Karpas-422 (cell line): ENCODE data around the gene UBE2B. TPM values are rescaled to one million over a fixed set of nuclear protein-coding genes. Genes with fewer than 3 reads are reported as not detected.
A peak's percentile ranks its signal among the peaks of the same experiment; 100 is the strongest.

Experiments used
- DNase-seq: peaks from one replicate; pipeline ENCODE4 v3.0.0-alpha.2; 2015
- H2AFZ ChIP-seq: fragments of 200-600 bp; sonication (generic); 2 replicates; pipeline ENCODE4 v1.6.1; 2014; ENCODE audit warnings: antibody characterized with exemption, low read length, mixed read lengths
- H3K27ac ChIP-seq: fragments of 200-600 bp; sonication (generic); 2 replicates; pipeline ENCODE4 v1.5.1; 2014; ENCODE audit warnings: mild to moderate bottlenecking, low read length, moderate library complexity
- H3K27me3 ChIP-seq: fragments of 200-600 bp; sonication (generic); 2 replicates; pipeline ENCODE4 v1.6.1; 2014; ENCODE audit warnings: low read length, mixed read lengths
- H3K36me3 ChIP-seq: fragments of 200-600 bp; sonication (generic); 2 replicates; pipeline ENCODE4 v1.6.1; 2014; ENCODE audit warnings: low read length, mixed read lengths; ENCODE audit not compliant: insufficient read depth
- H3K4me1 ChIP-seq: fragments of 200-600 bp; sonication (generic); 2 replicates; pipeline ENCODE4 v1.6.1; 2014; ENCODE audit warnings: mild to moderate bottlenecking, low read length, mixed read lengths
- H3K4me2 ChIP-seq: fragments of 200-600 bp; sonication (generic); 2 replicates; pipeline ENCODE4 v1.6.1; 2014; ENCODE audit warnings: low read length, low read depth, mild to moderate bottlenecking; ENCODE audit not compliant: poor library complexity, severe bottlenecking
- H3K4me3 ChIP-seq: fragments of 200-600 bp; sonication (generic); 2 replicates; pipeline ENCODE4 v1.5.1; 2014; ENCODE audit warnings: mild to moderate bottlenecking, antibody characterized with exemption, low read length, mixed read lengths
- H3K79me2 ChIP-seq: fragments of 200-600 bp; sonication (generic); 2 replicates; pipeline ENCODE4 v1.6.1; 2014; ENCODE audit warnings: mild to moderate bottlenecking, low read length, mixed read lengths
- H3K9ac ChIP-seq: fragments of 200-600 bp; sonication (generic); 2 replicates; pipeline ENCODE4 v1.6.0; 2014; ENCODE audit warnings: low read length
- H3K9me2 ChIP-seq: fragments of 200-600 bp; sonication (generic), shearing (Covaris generic); replicated peaks from 2 replicates; pipeline ENCODE4 v1.6.0; 2014; ENCODE audit warnings: mild to moderate bottlenecking, low read length, moderate library complexity; ENCODE audit not compliant: insufficient read depth
- H3K9me3 ChIP-seq: fragments of 300-700, 200-600 bp; sonication (generic); 2 replicates; pipeline ENCODE4 v1.6.1; 2014; ENCODE audit warnings: low read length, mixed read lengths
- H4K20me1 ChIP-seq: fragments of 200-600 bp; sonication (generic); 2 replicates; pipeline ENCODE4 v1.6.1; 2014; ENCODE audit warnings: mild to moderate bottlenecking, antibody characterized with exemption, low read length, low read depth; ENCODE audit not compliant: insufficient read depth
- total RNA-seq: library from RNA; depleted of rRNA; stranded (reverse); fragments of >200 nt; shearing (Covaris generic); gene quantifications from 2 replicates; pipeline ENCODE4 v1.2.3, GENCODE V29; 2014; ENCODE audit warnings: low replicate concordance

UBE2B gene
- total RNA-seq, 1 experiment from 2014 or later = 47.9 TPM

DNA sequence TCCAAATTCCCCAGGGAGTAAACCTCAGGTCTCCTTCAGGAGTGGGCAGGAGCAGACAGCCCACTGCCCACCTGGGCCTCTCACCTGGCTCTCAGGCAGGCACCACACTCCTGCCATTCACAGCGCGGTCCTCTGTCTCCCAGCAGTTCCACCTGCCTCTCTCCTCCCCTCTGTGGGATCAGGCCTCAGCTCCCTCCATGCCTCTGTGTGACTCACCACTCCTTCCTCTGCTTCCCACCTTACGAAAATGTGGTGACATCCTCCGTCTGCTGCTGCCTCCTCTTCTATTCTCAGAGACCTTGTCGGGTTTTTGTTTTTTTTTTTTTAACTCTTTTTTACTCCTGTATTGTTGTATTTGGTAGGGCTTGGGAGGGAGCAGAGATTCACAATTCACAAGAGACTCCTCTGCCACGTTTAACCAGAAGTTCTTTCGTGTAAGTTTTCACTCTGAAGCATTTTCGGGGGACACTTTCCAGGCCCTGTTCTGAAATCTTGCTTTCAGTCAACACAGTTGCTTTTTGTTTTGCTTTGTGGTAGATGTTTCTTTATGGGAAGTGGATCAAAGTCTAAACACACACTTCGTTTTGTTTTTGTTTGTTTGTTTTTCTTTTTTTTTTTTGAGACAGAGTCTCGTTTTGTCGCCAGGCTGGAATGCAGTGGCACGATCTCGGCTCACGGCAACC is 61.4 kb downstream of the UBE2B start:
- Histone ChIP-seq H3K4me3 (no peak overlapping the region), H3K27ac (no peak overlapping the region), H3K9me2 (no peaks in the 10 kb centered on the region), H2AFZ (no peak overlapping the region), H3K9ac (no peak overlapping the region), H3K36me3 (no peaks in the 10 kb centered on the region), H3K27me3 (no peaks in the 10 kb centered on the region), H4K20me1 (no peaks in the 10 kb centered on the region), H3K4me2 (no peak overlapping the region), H3K9me3 (no peaks in the 10 kb centered on the region), H3K4me1 (peaks cover 30% of the 10 kb centered on the region), H3K79me2 (no peaks in the 10 kb centered on the region)
- no peak for DNase-seq

DNA sequence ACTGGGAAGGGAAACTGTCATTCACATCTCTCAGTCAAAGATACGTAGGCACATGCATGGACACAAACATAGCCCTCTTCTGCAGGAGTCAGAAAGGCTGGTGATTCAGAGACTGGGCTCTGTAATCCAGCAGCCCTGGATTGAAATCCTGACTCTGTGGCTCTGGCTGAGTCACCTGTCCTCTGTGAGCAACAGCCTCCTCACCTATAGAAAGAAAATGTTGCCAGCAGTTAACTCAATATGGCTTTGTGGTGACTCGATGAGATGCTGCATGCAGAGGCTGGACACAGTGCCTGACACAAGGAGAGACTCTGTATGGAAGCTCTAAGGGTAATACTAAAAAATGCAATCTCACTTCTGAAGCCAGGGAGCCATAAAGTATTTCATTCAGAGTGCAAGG is 64.2 kb downstream of the UBE2B start:
- Histone ChIP-seq H3K4me2 (no peak overlapping the region), H3K9ac (no peak overlapping the region)

DNA sequence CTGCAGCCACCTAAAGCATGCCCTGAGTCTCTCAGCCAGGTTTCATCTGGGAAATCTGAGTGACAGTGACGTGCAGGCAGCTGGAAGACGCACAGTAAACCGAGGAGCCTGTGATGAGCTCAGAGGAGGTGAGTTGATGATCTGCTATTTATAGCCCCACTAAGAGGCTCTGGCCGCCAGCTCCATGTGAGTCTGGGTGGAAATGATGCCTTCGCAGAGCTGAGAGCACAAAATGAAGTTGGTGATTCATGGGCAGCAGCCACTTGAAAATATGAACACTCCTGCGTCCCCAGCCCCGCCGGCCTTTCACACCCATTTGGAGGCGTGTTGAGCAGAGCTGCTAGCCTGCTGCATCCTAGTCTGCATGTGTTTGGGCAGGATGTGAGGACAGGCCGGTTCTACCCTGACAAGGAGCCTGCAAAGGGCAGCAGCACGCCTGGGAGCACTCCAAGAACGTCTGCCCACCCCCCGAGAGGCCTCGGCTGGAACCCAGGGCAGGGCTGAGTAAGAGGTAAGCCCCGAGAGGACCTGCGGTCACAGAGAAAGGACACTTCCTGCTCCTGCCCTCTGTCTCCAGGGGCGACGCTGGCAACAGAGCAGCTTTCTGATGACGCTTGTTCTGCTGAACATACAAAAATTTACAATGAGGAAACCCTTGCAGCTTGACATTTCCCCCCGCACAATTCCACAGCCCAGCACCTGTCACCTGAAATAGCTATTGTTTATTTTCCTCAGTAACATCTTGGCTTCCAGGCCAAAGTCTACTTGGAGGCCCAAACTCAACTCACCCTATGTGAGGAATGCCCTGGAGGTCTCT is 65.4 kb downstream of the UBE2B start:
- H3K9me2 ChIP-seq = no peaks in the 10 kb centered on the region
- H2AFZ ChIP-seq = peak overlapping the region; percentile 82
- no peaks in the 10 kb centered on the region for H3K27me3 ChIP-seq
- H3K79me2 ChIP-seq = no peaks in the 10 kb centered on the region
- no peaks in the 10 kb centered on the region for H3K36me3 ChIP-seq
- peak; percentile 88 for DNase-seq
- H3K27ac ChIP-seq = peak overlapping the region; percentile 70
- no peaks in the 10 kb centered on the region for H3K9me3 ChIP-seq
- H3K9ac ChIP-seq = peak overlapping the region; percentile 54
- peaks cover 47% of the 10 kb centered on the region for H3K4me1 ChIP-seq
- H3K4me3 ChIP-seq = peak overlapping the region; percentile 39; the same call in 1 of the 2 replicates
- no peaks in the 10 kb centered on the region for H4K20me1 ChIP-seq
- peak overlapping the region; percentile 58 for H3K4me2 ChIP-seq

More for the DNA sequence above, 64.2 kb downstream of the UBE2B start:
- Histone ChIP-seq H3K4me1 (peaks cover 44% of the 10 kb centered on the region), H4K20me1 (no peaks in the 10 kb centered on the region), H3K27ac (no peak overlapping the region), H3K79me2 (no peaks in the 10 kb centered on the region), H3K36me3 (no peaks in the 10 kb centered on the region), H2AFZ (no peak overlapping the region), H3K9me3 (no peaks in the 10 kb centered on the region), H3K9me2 (no peaks in the 10 kb centered on the region), H3K27me3 (no peaks in the 10 kb centered on the region), H3K4me3 (no peak overlapping the region)
- DNase-seq = no peak

DNA sequence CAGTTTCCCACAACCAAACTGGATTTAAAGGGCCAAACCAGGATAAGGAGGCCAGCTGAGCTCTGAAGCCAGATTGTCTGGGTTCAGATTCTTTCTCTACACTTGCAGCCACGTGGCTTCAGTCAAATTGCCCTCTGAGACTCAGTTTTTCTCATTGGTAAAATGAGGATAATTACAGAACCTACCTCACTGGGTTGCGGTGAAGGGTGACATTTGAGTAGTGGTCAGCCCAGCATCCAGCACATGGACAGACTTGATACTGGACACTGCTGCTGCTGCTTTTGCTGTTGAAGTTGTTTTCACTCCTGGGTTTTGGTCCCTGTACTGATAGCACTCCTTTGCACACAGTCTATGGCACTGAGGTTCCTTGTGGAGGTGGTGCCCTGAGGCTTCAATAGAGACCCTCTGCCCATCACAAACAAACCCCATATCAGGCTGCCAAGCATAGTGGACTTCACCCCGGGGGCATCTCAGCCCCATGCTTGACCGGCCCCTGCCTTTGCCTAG is 66.0 kb downstream of the UBE2B start:
- no peaks in the 10 kb centered on the region for H3K79me2 ChIP-seq
- no peaks in the 10 kb centered on the region for H3K27me3 ChIP-seq
- no peaks in the 10 kb centered on the region for H3K9me3 ChIP-seq
- no peaks in the 10 kb centered on the region for H4K20me1 ChIP-seq
- no peak for DNase-seq
- no peaks in the 10 kb centered on the region for H3K9me2 ChIP-seq
- H3K4me1 ChIP-seq = peaks cover 47% of the 10 kb centered on the region
- peak overlapping the region; percentile 39; the same call in 1 of the 2 replicates for H3K4me3 ChIP-seq
- H3K4me2 ChIP-seq = peak overlapping the region; percentile 58
- peak overlapping the region; percentile 54 for H3K9ac ChIP-seq
- peak overlapping the region; percentile 70 for H3K27ac ChIP-seq
- H2AFZ ChIP-seq = peak overlapping the region; percentile 82
- H3K36me3 ChIP-seq = no peaks in the 10 kb centered on the region

DNA sequence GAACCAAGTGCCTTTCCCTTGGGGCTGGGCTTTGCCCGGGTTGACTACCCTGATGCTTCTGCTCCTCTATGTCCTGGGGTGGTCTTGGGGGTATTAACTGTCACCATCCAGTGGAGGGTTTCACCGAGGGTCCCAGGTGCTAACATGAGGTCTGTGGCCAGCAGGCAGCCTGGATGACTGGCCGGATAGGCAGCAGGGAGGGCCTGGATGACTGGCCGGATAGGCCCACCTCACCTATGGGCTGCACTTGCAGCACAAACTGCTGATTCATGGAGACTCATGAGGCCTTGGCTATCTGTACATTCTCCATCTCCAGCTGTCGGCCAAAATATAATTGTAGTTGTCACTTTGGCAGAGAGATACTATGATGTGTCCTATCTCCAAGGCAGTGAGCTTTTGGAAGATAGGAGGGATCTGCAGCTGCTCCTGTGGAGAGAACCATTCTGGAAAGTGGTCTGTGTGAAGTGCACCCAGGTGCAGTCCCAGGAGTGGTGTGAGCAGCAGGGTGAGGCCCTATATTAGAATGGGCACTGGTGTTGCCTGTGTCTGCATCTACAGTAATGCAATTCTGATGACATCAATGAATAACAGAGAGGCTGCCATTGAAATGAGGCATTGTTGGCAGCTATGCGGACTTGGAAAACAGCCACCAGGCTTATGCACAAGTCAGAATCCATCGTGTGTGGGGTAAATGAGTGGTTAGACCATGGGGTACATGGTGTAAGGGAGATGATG is 66.6 kb downstream of the UBE2B start:
- H3K9ac ChIP-seq = peak overlapping the region; percentile 54
- H3K4me2 ChIP-seq = no peak overlapping the region
- H3K9me3 ChIP-seq = no peaks in the 10 kb centered on the region
- H3K4me3 ChIP-seq = no peak overlapping the region
- no peak for DNase-seq
- 0 out of 2 replicates have a peak overlapping the region, but pooled peaks have one; percentile 82 for H2AFZ ChIP-seq
- H3K36me3 ChIP-seq = no peaks in the 10 kb centered on the region
- no peaks in the 10 kb centered on the region for H4K20me1 ChIP-seq
- H3K27me3 ChIP-seq = no peaks in the 10 kb centered on the region
- H3K79me2 ChIP-seq = no peaks in the 10 kb centered on the region
- H3K4me1 ChIP-seq = peaks cover 47% of the 10 kb centered on the region
- H3K27ac ChIP-seq = peak overlapping the region; percentile 70
- H3K9me2 ChIP-seq = no peaks in the 10 kb centered on the region

DNA sequence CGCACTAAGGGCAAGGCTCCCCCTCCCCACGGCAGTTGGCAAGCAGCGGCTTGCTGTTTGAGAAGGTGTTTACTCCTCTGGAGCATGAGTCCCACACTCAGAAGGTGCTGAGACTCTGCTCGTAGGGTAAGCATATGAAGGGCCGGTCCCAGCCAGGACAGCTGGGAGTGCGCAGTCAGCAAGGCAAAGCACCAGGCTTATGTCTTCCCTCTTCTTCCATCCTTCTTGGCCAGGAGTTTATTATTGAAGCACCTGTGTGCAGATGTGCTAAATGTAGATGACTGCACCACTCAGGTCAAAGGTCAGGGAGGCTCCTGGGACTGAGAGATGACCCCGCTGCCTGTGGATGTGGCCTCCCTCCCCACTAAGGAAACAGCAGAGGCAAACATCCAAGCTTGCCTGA is 67.4 kb downstream of the UBE2B start:
- Histone ChIP-seq H3K4me1 (peaks cover 47% of the 10 kb centered on the region), H3K9me3 (no peaks in the 10 kb centered on the region), H2AFZ (no peak overlapping the region), H3K36me3 (no peaks in the 10 kb centered on the region), H3K27me3 (no peaks in the 10 kb centered on the region), H3K4me3 (no peak overlapping the region), H4K20me1 (no peaks in the 10 kb centered on the region), H3K79me2 (no peaks in the 10 kb centered on the region), H3K27ac (no peak overlapping the region), H3K9me2 (no peaks in the 10 kb centered on the region), H3K9ac (no peak overlapping the region), H3K4me2 (no peak overlapping the region)
- DNase-seq = no peak

DNA sequence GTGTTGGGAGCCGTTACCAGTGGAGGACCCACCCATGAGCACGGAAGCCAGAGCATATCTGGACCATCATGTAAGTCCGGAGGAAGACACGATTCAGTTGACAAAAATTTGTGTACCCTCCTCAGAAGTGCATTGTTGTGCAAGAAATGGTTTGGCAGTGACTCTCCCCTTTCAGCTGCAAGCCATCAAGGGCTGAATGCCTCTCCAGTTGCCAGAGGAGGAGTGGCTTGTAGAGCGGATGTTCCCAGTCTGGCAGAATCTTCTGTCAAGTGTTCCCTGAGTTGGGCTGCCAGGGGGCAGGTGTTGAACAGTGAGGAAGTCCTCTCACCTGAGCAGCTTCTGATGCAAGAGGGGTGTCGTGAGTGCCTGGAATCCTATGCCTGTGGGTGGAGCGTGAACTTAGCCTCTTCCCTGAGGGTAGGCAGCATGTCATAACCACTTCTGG is 67.9 kb downstream of the UBE2B start:
- H3K9ac ChIP-seq = no peak overlapping the region
- no peak overlapping the region for H2AFZ ChIP-seq
- H4K20me1 ChIP-seq = no peaks in the 10 kb centered on the region
- peaks cover 47% of the 10 kb centered on the region for H3K4me1 ChIP-seq
- H3K4me2 ChIP-seq = no peak overlapping the region
- H3K36me3 ChIP-seq = no peaks in the 10 kb centered on the region
- H3K9me2 ChIP-seq = no peaks in the 10 kb centered on the region
- no peak for DNase-seq
- no peak overlapping the region for H3K27ac ChIP-seq
- no peaks in the 10 kb centered on the region for H3K27me3 ChIP-seq
- H3K9me3 ChIP-seq = no peaks in the 10 kb centered on the region
- H3K4me3 ChIP-seq = no peak overlapping the region
- H3K79me2 ChIP-seq = no peaks in the 10 kb centered on the region
